HG03095 (cell line): ENCODE results near the gene ZFP36L2.

Experiments used
- ATAC-seq: cut with Tn5 transposase; IDR thresholded peaks from one replicate; pipeline ENCODE4 v1.9.1; 2021; ENCODE audit warnings: moderate library complexity; ENCODE audit not compliant: unreplicated experiment

ZFP36L2 gene, protein sequence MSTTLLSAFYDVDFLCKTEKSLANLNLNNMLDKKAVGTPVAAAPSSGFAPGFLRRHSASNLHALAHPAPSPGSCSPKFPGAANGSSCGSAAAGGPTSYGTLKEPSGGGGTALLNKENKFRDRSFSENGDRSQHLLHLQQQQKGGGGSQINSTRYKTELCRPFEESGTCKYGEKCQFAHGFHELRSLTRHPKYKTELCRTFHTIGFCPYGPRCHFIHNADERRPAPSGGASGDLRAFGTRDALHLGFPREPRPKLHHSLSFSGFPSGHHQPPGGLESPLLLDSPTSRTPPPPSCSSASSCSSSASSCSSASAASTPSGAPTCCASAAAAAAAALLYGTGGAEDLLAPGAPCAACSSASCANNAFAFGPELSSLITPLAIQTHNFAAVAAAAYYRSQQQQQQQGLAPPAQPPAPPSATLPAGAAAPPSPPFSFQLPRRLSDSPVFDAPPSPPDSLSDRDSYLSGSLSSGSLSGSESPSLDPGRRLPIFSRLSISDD

DNA sequence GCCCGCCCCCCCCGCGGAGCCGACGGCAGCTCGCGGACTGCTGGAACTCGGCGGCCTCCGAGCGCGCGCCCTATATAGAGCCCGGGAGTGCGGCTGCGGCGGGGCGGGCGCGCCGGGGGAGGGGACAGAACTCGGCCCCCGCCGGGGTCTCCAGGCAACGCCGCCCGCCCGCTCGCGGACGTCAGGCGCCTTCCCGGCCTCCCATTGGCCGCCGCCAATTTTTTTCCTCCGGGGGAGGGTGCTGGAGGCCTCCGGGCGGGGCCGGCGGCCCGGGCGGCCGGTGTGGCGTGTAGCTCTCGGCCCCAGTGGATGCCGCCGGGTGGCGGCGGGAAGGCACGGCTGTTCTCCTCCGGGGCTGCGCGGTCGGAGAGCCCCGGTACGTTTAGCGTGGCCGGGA is at the start of gene ZFP36L2:
Gene ZFP36L2, minus strand, starts transcription at position 49 of the 397 bp plus-strand sequence. CDS start 291 bp downstream, outside the sequence.
- peak; percentile 51 for ATAC-seq

DNA sequence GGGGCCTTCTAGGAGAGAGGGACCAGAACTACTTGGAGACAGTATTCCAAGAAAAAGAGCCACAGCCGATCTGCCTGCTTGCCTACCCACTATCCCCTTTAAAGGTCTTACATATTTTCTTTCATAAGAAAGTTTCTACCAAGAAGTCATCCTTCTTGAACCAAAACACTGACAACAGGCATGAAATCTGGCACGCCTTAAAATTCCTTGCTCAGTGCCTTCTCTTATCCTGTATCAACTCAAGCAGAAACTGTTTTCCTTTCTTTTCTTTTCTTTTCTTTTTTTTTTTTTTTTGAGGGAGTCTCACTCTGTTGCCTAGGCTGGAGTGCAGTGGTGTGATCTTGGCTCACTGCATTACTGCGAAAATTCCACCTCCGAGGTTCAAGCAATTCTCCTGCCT is 48.3 kb upstream of the ZFP36L2 start:
- no peak for ATAC-seq

DNA sequence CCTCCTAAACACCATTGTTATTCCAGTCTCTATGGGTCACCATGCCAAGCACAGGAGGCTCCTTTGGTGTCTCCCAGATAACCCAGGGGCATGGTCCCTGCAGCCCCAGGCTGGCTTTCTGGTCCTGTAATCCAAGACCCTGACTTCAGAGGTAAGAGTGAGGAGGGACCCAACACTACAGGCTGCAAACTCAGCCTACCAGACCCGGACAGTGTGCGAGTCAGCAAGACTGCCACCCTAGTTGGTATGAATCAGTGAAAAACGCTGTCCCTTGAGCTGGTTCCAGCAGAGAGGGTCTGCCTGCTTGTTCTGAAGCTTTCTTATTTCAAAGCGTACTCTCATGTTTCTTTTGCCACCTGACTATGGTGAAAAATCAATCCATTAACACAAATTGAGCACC is 47.6 kb upstream of the ZFP36L2 start:
- no peak for ATAC-seq

DNA sequence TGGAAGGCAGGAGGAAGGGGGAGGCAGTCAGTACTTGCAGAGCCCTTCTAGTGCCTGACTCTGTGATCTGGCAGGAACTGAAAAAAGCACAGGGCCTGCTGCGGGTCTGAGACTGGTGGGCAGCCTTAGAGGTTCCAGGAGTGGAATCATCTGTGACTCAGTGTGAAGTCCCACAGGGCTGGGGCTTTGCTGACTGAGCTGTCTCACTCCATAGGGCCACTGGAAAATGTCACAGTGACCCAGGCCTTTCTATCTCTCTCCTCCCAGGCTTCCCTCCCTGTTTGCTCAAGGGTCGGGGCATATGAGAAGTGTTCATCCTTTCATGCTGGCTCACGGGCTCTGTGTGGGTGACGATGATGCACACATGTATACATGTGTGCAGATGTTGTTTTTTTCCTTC is 47.1 kb upstream of the ZFP36L2 start:
- peak; percentile 71 for ATAC-seq

DNA sequence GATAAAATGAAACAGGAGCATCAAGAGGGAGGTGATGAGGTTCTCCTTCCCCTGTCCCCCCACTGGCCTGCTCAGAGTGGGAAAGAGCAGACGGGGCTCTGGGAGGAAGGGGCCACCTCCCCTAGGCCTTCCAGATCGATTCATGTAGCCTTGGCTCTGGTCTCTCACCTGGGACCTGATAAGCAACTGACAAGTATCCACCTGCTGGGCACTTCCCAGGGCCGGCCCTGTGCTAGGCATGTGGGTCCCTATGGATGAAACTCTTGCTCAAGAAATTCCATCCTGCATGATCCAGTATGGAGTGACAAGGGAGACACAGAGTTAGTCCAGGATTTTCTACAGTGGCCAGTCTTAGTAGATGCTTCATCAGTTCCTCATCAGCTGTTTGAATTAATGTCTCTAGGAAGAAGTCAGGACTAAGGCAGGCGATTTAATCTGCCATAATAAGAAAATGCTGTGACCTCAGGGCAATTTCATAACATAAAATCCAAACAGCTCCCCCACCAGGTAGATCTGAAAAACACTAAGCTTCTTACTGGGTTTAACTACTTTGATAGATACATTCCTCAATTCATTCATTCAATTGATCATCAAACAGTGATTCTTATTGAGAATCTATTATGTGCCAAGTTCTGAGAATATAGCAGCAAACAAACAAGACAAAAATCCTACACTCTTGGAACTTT is 44.7 kb upstream of the ZFP36L2 start:
- ATAC-seq = no peak

DNA sequence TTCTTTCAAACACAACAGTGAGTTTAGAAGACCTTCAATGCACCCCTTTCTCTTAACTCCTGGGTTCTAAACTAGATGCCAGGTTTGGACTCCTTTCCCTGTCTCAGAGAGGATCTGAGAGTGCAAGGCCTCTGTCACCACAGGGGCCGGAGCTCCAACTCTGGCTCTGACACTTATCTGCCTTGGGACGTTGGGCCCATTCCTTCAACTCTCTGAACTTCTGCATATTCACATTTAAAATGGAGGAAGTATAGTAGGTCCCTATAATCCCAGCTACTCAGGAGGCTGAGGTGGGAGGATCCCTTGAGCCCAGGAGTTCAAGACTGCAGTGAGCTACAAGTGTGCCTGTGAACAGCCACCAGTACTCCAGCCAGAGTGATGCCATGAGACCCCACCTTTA is 44.1 kb upstream of the ZFP36L2 start:
- no peak for ATAC-seq

DNA sequence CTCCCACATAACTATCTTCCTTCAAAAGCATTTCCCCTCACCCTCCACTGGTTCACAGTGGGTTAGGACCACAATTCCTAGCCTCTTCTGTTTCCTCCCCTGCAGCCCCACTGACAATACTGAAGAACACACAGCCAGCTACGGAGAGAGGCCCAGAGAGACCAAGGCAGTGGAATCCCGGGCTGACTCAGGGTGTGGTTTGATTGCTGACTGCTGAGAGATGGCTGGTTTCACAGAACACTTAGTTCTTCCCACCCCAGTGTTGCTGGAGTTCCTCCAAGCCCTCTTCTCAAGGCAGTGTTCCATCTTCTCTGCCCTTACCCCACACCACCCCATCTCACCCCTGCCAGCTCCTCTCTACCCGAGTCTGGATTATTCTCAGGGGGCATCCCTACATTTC is 43.3 kb upstream of the ZFP36L2 start:
- ATAC-seq = no peak

DNA sequence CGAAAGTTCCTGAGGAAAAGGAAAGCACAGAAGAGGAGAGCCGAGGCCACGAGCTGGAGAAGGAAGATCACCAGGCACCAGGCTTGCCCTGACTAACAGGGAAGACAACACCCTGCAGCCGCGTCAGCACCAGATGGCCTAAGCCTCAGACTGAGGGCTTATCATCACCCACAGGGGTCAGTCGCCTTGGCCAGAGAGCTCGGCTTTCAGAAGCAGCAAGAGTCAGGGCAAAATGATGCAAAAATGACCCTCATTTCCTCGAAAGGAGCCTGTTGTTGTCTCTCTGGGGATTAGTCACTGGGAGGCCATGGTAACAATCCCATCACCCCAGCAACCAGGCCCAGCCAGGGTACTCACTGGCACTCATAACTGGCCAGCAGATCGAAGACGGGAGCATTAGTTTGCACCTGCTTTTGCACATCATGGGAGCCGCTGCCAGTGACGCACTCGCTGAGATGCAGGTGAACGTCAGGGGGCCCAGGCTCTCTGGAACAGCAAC is 42.7 kb upstream of the ZFP36L2 start:
- ATAC-seq = no peak

DNA sequence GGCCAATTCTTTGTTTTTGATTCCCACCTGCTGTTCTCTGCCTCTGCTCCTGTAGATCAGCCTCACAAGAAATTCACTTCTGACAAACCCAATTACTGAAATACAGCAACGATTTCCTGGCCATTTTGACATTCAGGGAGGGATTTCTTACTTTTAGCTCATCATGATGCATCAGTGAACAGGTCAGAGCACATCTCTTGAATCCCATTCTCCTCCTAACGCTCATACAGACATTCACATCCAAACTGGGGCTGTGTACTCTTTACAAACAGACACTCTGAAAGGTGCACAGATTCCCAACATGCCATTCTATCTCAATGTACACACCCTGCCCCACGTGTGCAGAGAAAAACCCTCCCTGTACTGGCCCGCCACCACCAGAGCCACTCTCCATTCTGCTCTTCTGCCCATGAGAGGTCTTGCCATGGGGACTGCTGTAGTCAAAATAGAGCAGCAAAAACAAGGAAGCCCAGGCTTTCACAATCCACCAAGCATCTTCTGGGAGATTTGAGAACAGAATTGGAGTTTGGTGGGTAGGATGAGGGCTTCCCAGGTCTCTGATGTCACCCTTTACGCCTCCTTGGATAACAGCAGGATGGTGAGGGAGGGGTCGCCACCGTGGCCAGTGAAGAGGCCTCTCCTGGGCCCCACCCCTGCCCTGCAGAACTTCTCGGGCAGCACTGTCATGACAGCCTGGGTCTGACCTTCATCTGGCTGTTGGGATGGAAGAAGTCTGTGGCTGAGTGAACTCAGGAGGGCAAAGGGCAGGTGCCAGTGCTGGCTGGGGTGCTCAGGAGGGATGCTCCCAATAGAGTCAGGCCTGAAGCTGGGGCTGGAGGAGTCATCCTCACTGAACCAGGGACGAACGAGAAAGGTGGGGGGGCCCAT is 41.9 kb upstream of the ZFP36L2 start:
- no peak for ATAC-seq

DNA sequence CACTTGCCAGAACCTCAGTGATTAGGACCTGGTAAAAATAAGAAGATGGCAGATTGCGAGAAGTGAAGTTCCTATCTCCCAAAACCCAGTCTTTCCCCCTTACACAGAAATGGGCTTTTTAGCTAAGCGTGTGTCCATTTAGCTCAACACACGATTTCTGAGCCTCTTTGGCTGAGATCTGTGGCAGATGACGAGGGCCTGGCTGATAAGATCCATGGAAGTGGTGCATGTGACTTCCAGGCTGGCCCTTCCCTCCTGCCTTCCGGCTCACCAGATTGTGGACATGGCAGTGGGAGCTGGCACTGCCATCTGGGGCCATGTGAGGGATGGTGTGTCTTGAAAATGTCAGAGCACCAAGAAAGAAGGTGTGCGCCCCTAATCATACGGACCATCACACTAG is 41.0 kb upstream of the ZFP36L2 start:
- ATAC-seq = no peak

DNA sequence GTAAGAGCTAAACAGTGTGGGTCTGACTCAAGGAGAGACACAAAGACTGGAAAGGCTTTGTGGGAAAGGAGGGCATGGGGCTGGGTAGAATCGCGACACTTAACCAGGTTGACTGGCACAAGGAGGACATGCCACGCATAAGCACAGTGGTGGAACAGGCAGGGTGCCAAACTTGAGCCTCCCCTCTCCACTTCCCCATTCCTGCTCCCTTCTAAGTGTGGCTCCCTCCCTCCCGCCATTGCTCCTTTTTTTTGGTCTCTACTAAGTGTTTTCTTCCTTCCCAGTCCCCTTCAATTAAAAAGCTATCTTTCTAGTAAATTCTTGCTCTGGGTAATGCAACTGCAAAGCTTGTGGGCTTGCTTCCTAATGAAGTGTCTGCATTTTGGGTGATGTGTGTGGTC is 40.3 kb upstream of the ZFP36L2 start:
- no peak for ATAC-seq

DNA sequence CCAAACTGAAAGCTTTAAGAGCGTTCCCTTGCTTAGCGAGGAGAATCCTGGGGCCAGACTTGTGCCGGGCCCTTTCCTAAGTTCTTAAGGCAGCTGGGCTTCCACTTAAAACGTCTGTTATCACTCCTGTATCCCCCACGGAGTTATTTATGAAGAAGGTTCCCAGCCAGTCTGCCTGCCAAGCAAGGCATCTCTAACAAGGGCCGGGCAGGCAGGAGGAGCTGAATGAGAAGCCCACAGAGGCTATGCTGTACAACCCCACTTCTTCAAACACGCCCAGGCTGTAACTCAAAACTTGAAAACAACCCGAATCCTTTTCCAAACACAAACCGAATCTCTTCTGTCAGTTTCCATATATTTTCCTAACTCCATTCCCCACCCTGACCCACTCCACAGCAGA is 39.0 kb upstream of the ZFP36L2 start:
- no peak for ATAC-seq

DNA sequence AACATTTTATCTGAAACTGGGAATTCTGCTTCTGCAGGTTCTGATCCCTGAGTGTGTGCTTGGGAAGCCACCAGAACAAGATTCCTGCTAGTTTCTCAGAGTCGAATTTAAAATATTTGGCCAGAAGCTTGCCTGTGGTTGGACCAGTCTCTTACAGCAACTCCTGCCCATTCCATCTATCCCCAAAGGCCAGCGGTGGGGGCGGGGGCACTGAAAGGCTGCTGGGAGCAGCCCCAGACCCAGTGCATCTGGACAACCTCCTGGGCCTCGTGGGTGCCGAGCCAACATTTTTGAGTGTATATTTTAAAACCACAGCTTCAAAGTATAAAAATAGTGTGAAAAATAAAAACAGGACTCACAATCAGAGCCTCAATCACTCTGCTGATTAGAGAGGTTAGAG is 38.6 kb upstream of the ZFP36L2 start:
- no peak for ATAC-seq

DNA sequence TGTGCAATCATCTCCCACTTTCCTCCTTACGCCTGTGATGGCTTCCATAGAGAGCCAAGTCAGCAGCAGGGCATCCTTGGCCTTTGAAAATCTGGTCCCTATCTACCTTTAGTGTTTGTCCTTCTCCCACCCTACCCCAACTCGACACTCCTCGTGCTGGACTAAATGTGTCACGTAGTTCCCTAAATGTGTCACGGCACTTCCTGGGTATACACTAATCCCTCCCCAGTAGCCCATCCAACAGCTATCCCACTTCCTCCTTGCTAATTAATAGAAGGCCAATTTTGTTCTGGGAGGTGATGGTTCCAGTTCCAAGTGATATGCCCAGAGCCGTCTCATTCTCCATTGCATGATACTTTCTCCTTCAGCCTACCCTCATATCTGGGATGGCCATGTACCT is 36.5 kb upstream of the ZFP36L2 start:
- no peak for ATAC-seq

DNA sequence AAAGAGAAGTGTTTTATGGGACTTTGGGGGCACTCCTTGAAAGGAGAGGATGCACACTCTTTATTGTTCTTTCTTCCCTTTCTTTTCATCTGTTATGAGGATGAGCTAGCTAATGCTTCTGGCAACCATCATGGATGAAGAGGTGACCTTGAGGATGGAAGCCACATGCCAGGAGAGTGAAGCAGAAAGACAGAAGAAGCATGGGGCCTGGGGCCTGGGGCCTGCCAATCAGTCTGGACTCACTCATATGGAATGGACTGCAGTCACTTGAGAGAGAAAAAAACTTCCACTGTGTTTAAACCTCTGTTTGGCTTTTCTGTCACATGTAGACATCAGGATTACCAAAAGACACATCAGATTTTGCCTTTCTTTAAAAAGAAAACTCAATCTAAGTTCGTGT is 35.8 kb upstream of the ZFP36L2 start:
- ATAC-seq = no peak

DNA sequence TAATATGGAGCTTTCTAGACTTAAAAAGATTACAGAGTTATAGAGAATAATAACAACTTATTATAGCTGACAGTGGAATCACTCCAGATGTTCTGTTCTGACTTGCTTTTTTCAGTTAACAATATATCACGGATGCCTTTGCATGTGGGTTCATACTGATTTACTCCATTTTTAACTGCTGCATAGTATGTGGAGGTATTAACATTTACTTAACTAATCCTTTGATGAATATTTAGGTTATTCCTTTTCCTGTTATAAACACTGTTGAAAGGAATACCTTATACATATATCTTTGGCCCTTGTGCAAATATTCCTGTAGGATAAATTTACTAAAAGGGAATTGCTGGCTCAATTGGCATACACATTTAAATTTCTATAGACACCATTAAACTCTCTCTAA is 33.1 kb upstream of the ZFP36L2 start:
- ATAC-seq = no peak

DNA sequence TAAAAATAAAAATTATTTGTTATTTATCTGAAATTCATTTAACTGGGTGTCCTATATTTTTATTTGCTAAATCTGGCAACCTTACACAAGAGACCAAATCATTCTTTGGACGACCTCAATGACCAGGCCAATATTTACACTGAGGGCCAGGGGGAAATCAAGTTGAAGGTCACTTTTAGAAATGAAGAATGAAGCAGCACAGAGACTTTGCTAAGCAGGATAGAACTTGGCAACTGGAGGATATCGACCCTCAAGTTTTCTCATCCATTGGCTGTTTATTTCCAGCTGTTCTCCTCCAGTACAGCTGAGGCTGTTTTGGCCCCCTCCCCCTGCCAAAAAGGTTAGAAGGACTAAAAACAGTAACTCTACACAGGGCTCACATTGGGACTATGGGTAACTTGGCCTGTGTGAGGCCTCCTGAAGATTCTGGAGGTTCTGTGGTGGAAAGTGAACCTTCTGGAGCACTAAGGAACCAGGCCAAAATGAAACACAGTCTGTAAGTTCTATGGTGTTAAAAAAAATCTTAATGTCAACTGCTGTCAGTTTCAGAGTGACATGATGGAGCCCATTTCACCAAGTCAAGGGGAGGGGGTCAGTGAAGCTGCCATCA is 32.2 kb upstream of the ZFP36L2 start:
- no peak for ATAC-seq

DNA sequence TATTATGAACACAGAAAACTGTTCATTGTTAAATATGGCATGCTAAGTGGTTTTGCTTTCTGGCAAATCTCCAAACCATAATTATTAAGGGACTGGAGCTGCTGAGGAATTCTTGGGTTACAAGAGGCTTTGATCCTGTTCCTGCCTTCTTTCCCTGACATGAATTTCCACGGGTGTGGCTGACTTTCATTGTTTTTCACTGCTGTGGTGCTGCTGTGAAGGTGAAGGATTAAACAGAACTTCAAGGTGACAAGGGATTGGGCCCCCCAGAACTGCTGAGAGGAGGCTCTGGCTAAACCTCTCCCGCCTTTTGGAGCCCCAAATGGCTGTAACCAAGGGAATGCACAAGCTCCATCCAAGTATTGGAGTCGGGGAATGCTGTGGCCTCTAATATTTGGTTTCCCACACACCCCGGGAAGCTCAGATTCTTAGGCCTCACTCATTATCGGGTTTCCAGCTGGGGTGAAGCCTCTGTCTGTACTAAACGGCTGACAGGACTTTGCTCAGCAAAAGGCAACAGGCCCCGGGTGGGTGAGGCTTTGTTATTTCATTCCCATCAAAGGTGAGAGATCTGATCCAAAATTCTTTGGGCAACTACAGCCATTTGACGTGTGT is 29.0 kb upstream of the ZFP36L2 start:
- ATAC-seq = no peak

DNA sequence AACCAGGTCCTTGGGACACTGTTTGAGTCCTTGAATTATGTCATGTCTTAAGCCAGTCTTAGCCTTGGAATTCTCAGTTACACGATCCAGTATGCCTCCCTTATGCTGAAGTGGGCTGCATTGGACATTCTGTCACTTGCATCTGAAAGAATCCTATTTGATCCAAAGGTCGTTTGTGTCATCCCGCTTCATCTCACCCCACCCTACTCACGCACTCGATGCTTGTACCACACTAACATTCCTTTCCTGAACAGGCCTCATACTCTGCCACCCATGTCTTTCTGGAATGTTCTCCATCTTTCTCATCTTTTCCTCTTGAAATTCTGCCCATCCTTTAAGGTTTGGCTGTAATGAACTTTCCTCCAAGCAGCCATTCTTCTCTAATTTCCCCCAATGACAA is 27.9 kb upstream of the ZFP36L2 start:
- ATAC-seq = no peak

DNA sequence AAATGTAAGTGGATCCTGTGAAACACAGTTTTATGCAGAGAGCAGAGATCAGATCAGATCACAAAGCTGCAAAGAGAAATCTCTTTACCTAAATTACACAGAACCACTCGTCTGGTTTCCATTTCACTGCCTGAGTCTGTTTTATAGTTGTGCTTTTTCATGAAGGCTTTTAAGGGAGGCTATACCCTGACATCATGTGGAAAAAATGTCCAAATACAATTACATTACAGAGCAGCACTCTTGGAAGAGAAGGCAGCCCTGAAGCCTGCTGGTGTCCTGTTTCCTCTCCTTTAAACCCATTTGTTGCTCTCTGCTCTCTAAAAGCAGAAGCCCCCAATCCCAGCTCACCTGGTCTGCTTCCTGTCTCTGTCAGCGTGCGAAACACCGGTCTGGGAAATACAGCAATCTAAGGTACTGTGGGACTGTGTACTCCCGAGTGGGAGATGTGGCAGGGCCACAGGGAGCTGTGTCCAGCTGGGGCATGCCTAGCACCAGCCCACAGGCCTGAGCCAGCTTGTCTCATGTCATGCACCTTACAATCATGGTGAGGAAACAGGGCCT is 24.8 kb upstream of the ZFP36L2 start:
- no peak for ATAC-seq
